Activated CD4-positive, alpha-beta T cell treated with anti-CD3 and anti-CD28 coated beads, Interleukin-2, amount 10 ng/mL, durations not matched to agents 24 days and 14 days (primary cell): ENCODE measurements around the gene RSL1D1. TPM values are rescaled to one million over a fixed set of nuclear protein-coding genes. Genes with fewer than 3 reads are reported as not detected.
"Not testable (repeated sequence)": the region's sequence is repeated elsewhere in the genome, so short reads cannot be mapped to it uniquely, and the experiment has no call there.

Experiments
- DNase-seq: peaks from one replicate; pipeline ENCODE4 v3.0.0; 2022
- H3K27ac Mint-ChIP-seq: one replicate; pipeline ENCODE4 v1.8.0; 2022; ENCODE audit warnings: mild to moderate bottlenecking, mixed read lengths
- H3K27me3 Mint-ChIP-seq: one replicate; pipeline ENCODE4 v1.8.0; 2022; ENCODE audit warnings: mixed read lengths
- H3K36me3 Mint-ChIP-seq: one replicate; pipeline ENCODE4 v1.8.0; 2022; ENCODE audit warnings: low read depth, mild to moderate bottlenecking, mixed read lengths
- H3K4me1 Mint-ChIP-seq: one replicate; pipeline ENCODE4 v1.8.0; 2021; ENCODE audit warnings: mixed read lengths
- H3K4me3 Mint-ChIP-seq: one replicate; pipeline ENCODE4 v1.8.0; 2022; ENCODE audit warnings: mild to moderate bottlenecking, moderate library complexity, mixed read lengths
- H3K9me3 Mint-ChIP-seq: one replicate; pipeline ENCODE4 v1.8.0; 2021; ENCODE audit warnings: mixed read lengths
- intact Hi-C: fragments of 100-400 bp; cut with micrococcal nuclease; formaldehyde crosslinking; loops from one replicate; pipeline ENCODE4 v1.15.1; 2023
- total RNA-seq: library from RNA; stranded (reverse); gene quantifications from 2 replicates; pipeline ENCODE4 v1.2.3, GENCODE V29; 2022

RSL1D1 gene
- total RNA-seq, 1 donor from 2014 or later = 379 TPM

- Mint-ChIP-seq H3K27ac (no peak overlapping the region), H3K4me3 (no peak overlapping the region)
Measured at GRCh38 chr16:11833951-11834695, 17.2 kb downstream of the RSL1D1 start.

GRCh38 chr16:11828696-11829095, 22.6 kb downstream of the RSL1D1 start:
- no peaks in the 10 kb centered on the region for H3K36me3 Mint-ChIP-seq
- H3K4me3 Mint-ChIP-seq = no peak overlapping the region
- no peak overlapping the region for H3K27ac Mint-ChIP-seq
- no peak for DNase-seq
- no peaks in the 10 kb centered on the region for H3K4me1 Mint-ChIP-seq
- no peaks in the 10 kb centered on the region for H3K27me3 Mint-ChIP-seq
- intact Hi-C loops = no loop called here
- H3K9me3 Mint-ChIP-seq = no peaks in the 10 kb centered on the region

More at GRCh38 chr16:11833951-11834695, 17.2 kb downstream of the RSL1D1 start:
- DNase-seq = no peak
- Mint-ChIP-seq H3K4me1 (no peaks in the 10 kb centered on the region), H3K9me3 (no peaks in the 10 kb centered on the region), H3K27me3 (no peaks in the 10 kb centered on the region), H3K36me3 (peaks cover 22% of the 10 kb centered on the region)
- intact Hi-C loops = no loop called here

GRCh38 chr16:11825520-11826165, 25.7 kb downstream of the RSL1D1 start:
- intact Hi-C loops, H3K27ac Mint-ChIP-seq, H3K27me3 Mint-ChIP-seq, H3K4me3 Mint-ChIP-seq, DNase-seq, H3K9me3 Mint-ChIP-seq, H3K4me1 Mint-ChIP-seq, H3K36me3 Mint-ChIP-seq: not testable (repeated sequence)

- Mint-ChIP-seq H3K36me3 (no peaks in the 10 kb centered on the region), H3K9me3 (no peaks in the 10 kb centered on the region), H3K27ac (no peak overlapping the region), H3K27me3 (no peaks in the 10 kb centered on the region), H3K4me1 (no peaks in the 10 kb centered on the region), H3K4me3 (no peak overlapping the region)
- intact Hi-C loops = no loop called here
- DNase-seq = no peak
Measured at GRCh38 chr16:11824362-11824761, 27.0 kb downstream of the RSL1D1 start.

- H3K27ac Mint-ChIP-seq, DNase-seq, H3K4me3 Mint-ChIP-seq, intact Hi-C loops, H3K27me3 Mint-ChIP-seq, H3K9me3 Mint-ChIP-seq, H3K4me1 Mint-ChIP-seq, H3K36me3 Mint-ChIP-seq: not testable (repeated sequence)
Measured at GRCh38 chr16:11823645-11824044, 27.7 kb downstream of the RSL1D1 start.

GRCh38 chr16:11819798-11820197, 31.5 kb downstream of the RSL1D1 start:
- Mint-ChIP-seq H3K27me3 (no peaks in the 10 kb centered on the region), H3K9me3 (no peaks in the 10 kb centered on the region), H3K36me3 (no peaks in the 10 kb centered on the region), H3K27ac (no peak overlapping the region), H3K4me1 (no peaks in the 10 kb centered on the region), H3K4me3 (no peak overlapping the region)
- intact Hi-C loops = no loop called here
- no peak for DNase-seq

GRCh38 chr16:11818970-11819369, 32.4 kb downstream of the RSL1D1 start:
- H3K36me3 Mint-ChIP-seq, intact Hi-C loops, H3K27me3 Mint-ChIP-seq, H3K4me3 Mint-ChIP-seq, DNase-seq, H3K9me3 Mint-ChIP-seq, H3K27ac Mint-ChIP-seq, H3K4me1 Mint-ChIP-seq: not testable (repeated sequence)

- H3K4me1 Mint-ChIP-seq = no peaks in the 10 kb centered on the region
- H3K9me3 Mint-ChIP-seq = no peaks in the 10 kb centered on the region
- H3K27me3 Mint-ChIP-seq = no peaks in the 10 kb centered on the region
- H3K4me3 Mint-ChIP-seq = no peak overlapping the region
- no peaks in the 10 kb centered on the region for H3K36me3 Mint-ChIP-seq
- DNase-seq = no peak
- intact Hi-C loops = no loop called here
- no peak overlapping the region for H3K27ac Mint-ChIP-seq
Measured at GRCh38 chr16:11816123-11816522, 35.2 kb downstream of the RSL1D1 start.

- intact Hi-C loops = loop anchor here (5.0 kb wide), 1 partner anchor 407 kb away; no protein-coding TSS in a partner anchor
- H3K27ac Mint-ChIP-seq, H3K36me3 Mint-ChIP-seq, H3K27me3 Mint-ChIP-seq, H3K9me3 Mint-ChIP-seq, DNase-seq, H3K4me3 Mint-ChIP-seq, H3K4me1 Mint-ChIP-seq: not testable (repeated sequence)
Measured at GRCh38 chr16:11814800-11815199, 36.5 kb downstream of the RSL1D1 start.

GRCh38 chr16:11806721-11807120, 44.6 kb downstream of the RSL1D1 start:
- Mint-ChIP-seq H3K4me1 (peaks cover 7% of the 10 kb centered on the region), H3K27ac (no peak overlapping the region), H3K4me3 (no peak overlapping the region), H3K9me3 (peaks cover 5% of the 10 kb centered on the region), H3K27me3 (no peaks in the 10 kb centered on the region), H3K36me3 (peaks cover 6% of the 10 kb centered on the region)
- DNase-seq = no peak
- intact Hi-C loops = no loop called here

GRCh38 chr16:11805556-11805955, 45.8 kb downstream of the RSL1D1 start:
- peaks cover 6% of the 10 kb centered on the region for H3K36me3 Mint-ChIP-seq
- peaks cover 5% of the 10 kb centered on the region for H3K9me3 Mint-ChIP-seq
- no peak for DNase-seq
- peaks cover 10% of the 10 kb centered on the region for H3K4me1 Mint-ChIP-seq
- intact Hi-C loops = no loop called here
- no peak overlapping the region for H3K4me3 Mint-ChIP-seq
- H3K27ac Mint-ChIP-seq = no peak overlapping the region
- no peaks in the 10 kb centered on the region for H3K27me3 Mint-ChIP-seq

GRCh38 chr16:11801481-11802021, 49.8 kb downstream of the RSL1D1 start:
- Mint-ChIP-seq H3K27me3 (no peaks in the 10 kb centered on the region), H3K27ac (no peak overlapping the region), H3K4me3 (peak overlapping the region; percentile 5), H3K4me1 (peaks cover 32% of the 10 kb centered on the region), H3K9me3 (no peaks in the 10 kb centered on the region), H3K36me3 (peaks cover 15% of the 10 kb centered on the region)
- intact Hi-C loops = no loop called here
- no peak for DNase-seq

GRCh38 chr16:11800382-11800718, 51.0 kb downstream of the RSL1D1 start:
- Mint-ChIP-seq H3K27ac (peak overlapping the region; percentile 95), H3K36me3 (peaks cover 23% of the 10 kb centered on the region), H3K4me3 (peak overlapping the region; percentile 93), H3K4me1 (peaks cover 41% of the 10 kb centered on the region), H3K27me3 (no peaks in the 10 kb centered on the region), H3K9me3 (no peaks in the 10 kb centered on the region)
- DNase-seq = peak; percentile 62
- intact Hi-C loops = no loop called here

GRCh38 chr16:11799509-11800381, 51.6 kb downstream of the RSL1D1 start:
- H3K4me1 Mint-ChIP-seq = peaks cover 47% of the 10 kb centered on the region
- H3K36me3 Mint-ChIP-seq = peaks cover 29% of the 10 kb centered on the region
- peak; percentile 83 for DNase-seq
- H3K27ac Mint-ChIP-seq = peak overlapping the region; percentile 95
- intact Hi-C loops = loop anchor here (5.0 kb wide), 1 partner anchor 217 kb away; no protein-coding TSS in a partner anchor
- H3K9me3 Mint-ChIP-seq = no peaks in the 10 kb centered on the region
- H3K4me3 Mint-ChIP-seq = peak overlapping the region; percentile 93
- no peaks in the 10 kb centered on the region for H3K27me3 Mint-ChIP-seq
